ENCODE measurements around the gene ROBO1. TPM values are rescaled to one million over a fixed set of nuclear protein-coding genes. Genes with fewer than 3 reads are reported as not detected.

Gene ROBO1
- total RNA-seq, 1 donor from 2014 or later: 31.7 TPM

DNA sequence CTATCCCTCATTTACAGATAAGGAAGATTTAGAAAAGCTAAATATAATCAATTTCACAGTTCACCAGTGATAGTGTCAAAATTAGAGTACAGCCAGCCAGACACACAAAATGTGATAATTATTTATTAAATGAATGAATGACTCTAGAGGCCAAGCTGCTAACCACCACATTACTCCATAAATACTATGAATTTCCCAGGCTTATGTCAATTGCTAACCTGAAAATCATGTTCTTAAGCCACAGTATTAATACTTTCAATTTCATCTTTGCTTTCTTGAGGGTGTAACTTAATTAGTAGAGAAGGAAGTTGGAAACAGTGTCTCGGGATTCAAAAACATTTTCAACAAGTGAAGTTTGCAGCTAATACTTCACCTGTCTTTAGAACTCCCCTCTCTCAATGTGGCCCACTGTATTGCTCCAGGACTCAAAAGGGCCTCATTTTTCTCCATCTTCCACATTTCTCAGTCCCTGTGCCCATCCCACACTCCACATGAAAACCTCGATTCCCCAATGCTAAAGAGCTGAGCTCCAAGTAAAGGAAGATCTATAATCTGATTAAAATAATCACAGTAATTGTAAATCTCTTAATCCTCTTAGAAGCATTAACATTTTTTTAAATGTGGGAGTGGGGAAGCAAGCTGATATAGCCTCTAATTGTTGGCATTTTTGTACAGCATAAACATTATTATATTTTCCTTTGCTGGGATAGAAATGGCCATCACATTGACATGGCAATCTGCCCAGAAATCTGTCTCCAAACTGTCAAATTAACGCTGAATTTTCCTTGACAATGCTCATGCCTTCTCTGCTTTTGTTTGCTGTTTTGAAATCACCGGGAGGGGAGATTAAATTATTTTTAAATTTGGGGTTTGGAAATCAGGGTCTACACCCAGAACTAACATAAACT, 765.1 kb downstream of the ROBO1 start:
- Histone ChIP-seq H3K36me3 (ENCODE audit: control insufficient read depth, insufficient read depth, low read length) (no peaks in the 10 kb centered on the region), H3K27me3 (ENCODE audit: control insufficient read depth, insufficient read depth, low read length) (no peaks in the 10 kb centered on the region), H3K4me3 (ENCODE audit: low read depth, low read length) (no peak overlapping the region)
- TF ChIP-seq, protein P1, sequence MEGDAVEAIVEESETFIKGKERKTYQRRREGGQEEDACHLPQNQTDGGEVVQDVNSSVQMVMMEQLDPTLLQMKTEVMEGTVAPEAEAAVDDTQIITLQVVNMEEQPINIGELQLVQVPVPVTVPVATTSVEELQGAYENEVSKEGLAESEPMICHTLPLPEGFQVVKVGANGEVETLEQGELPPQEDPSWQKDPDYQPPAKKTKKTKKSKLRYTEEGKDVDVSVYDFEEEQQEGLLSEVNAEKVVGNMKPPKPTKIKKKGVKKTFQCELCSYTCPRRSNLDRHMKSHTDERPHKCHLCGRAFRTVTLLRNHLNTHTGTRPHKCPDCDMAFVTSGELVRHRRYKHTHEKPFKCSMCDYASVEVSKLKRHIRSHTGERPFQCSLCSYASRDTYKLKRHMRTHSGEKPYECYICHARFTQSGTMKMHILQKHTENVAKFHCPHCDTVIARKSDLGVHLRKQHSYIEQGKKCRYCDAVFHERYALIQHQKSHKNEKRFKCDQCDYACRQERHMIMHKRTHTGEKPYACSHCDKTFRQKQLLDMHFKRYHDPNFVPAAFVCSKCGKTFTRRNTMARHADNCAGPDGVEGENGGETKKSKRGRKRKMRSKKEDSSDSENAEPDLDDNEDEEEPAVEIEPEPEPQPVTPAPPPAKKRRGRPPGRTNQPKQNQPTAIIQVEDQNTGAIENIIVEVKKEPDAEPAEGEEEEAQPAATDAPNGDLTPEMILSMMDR (IDR thresholded peaks at IDR 0.05; ENCODE audit: insufficient read depth, low read length, poor library complexity, severe bottlenecking): no peak
- DNase-seq (ENCODE audit: low read depth): no peak

DNA sequence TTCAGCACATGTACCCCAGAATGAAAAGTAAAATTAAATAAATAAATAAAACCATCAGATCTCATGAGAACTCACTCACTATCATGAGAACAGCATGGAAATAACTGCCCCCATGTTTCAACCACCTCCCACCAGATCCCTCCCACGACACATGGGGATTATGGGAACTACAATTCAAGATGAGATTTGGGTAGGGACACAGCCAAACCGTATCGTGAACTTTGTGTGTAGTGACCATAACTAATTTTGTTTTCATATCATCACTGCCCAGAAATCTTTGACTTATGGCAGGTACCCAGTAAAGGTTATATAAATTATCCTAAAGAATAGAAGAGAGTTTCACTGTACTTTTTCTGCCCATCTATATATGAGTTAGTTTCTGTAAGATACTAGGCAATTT, 766.5 kb downstream of the ROBO1 start:
- DNase-seq (ENCODE audit: low read depth): no peak
- H3K4me3 ChIP-seq (ENCODE audit: low read depth, low read length): no peak overlapping the region
- H3K27me3 ChIP-seq (ENCODE audit: control insufficient read depth, insufficient read depth, low read length): no peaks in the 10 kb centered on the region
- TF ChIP-seq, protein P1 (IDR thresholded peaks at IDR 0.05; ENCODE audit: insufficient read depth, low read length, poor library complexity, severe bottlenecking): no peak
- no peaks in the 10 kb centered on the region for H3K36me3 ChIP-seq (ENCODE audit: control insufficient read depth, insufficient read depth, low read length)

DNA sequence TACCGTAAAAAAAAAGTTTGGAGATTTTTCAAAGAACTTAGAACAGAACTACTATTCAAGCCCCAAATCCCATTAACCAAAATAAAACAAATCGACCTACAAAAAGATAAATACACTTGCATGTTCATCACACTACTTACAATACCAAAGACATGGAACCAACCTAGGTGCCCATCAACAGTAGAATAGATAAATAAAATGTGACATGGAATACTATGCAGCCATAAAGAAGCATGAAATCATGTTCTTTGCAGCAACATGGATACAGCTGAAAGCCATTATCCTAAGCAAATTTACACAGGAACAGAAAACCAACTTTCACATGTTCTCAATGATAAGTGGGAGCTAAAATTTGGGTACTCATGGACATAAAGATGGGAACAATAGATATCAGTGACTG, 768.7 kb downstream of the ROBO1 start:
- Histone ChIP-seq H3K27me3 (ENCODE audit: control insufficient read depth, insufficient read depth, low read length) (no peaks in the 10 kb centered on the region), H3K36me3 (ENCODE audit: control insufficient read depth, insufficient read depth, low read length) (no peaks in the 10 kb centered on the region), H3K4me3 (ENCODE audit: low read depth, low read length) (no peak overlapping the region)
- DNase-seq (ENCODE audit: low read depth): no peak
- TF ChIP-seq, protein P1 (IDR thresholded peaks at IDR 0.05; ENCODE audit: insufficient read depth, low read length, poor library complexity, severe bottlenecking): no peak

DNA sequence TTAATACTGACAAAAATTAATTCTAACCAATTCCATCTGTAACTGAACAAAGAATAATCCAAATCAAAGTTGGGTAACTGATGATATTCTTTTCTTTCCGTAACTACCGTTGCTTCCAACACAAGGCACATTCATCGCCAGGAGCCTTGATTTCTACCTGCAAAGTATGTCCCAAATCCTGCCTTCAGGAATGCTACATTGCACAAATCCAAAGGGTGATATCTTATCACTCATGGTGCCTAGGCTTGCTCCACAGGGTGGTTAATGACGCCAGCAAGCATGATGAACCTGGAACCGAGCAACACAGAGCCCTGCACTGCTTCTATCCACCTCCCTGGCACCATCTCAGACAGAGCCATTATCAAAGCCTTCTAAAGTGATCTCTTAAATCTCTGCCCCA, 772.7 kb downstream of the ROBO1 start:
- DNase-seq (ENCODE audit: low read depth): no peak
- Histone ChIP-seq H3K27me3 (ENCODE audit: control insufficient read depth, insufficient read depth, low read length) (no peaks in the 10 kb centered on the region), H3K36me3 (ENCODE audit: control insufficient read depth, insufficient read depth, low read length) (no peaks in the 10 kb centered on the region), H3K4me3 (ENCODE audit: low read depth, low read length) (no peak overlapping the region)
- TF ChIP-seq, protein P1 (IDR thresholded peaks at IDR 0.05; ENCODE audit: insufficient read depth, low read length, poor library complexity, severe bottlenecking): no peak

DNA sequence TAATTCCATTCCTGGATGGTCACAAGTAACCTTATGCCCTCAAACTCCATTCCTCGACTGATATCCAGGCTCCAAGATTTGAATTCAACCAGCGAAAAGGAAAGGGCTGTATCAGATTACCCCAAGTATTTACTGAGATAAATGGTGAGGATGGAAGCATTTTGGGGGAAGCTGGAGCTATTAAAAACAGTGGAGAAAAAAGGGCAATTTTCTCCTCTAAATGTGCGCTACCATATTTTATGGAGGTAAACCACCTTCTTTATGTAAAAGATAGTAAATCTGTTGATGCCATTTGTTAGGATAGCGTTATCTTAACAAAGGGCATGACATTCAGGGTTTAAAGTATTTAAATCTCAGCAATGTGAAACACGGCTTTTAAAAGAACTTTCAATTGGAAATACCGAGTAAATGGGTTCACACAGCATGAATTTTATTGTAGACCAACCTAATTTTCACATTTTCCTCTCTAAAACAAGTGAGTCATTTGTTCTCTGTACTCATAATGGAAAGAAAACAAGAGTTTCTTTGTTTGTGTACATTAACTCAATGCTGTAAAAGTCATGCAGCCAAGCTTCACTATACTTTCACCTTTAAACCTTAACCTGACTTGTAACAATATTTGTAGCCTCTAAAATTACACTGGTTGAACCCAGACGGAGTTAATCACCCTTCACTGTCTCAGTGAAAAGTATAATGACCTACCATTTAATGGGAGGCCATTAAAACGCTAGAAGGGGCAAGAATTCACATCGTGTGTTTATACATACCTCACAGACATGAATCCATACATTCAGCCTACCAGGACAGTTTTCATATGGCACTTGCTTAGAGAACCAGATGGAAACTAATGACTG, 773.4 kb downstream of the ROBO1 start:
- TF ChIP-seq, protein P1 (IDR thresholded peaks at IDR 0.05; ENCODE audit: insufficient read depth, low read length, poor library complexity, severe bottlenecking): no peak
- Histone ChIP-seq H3K4me3 (ENCODE audit: low read depth, low read length) (no peak overlapping the region), H3K27me3 (ENCODE audit: control insufficient read depth, insufficient read depth, low read length) (no peaks in the 10 kb centered on the region), H3K36me3 (ENCODE audit: control insufficient read depth, insufficient read depth, low read length) (no peaks in the 10 kb centered on the region)
- DNase-seq (ENCODE audit: low read depth): no peak
